GM12878 (cell line): ENCODE measurements around the gene INO80D. TPM values are rescaled to one million over a fixed set of nuclear protein-coding genes. Genes with fewer than 3 reads are reported as not detected.
"Not testable (repeated sequence)": the region's sequence is repeated elsewhere in the genome, so short reads cannot be mapped to it uniquely, and the experiment has no call there.

ENCODE experiments used
- ATAC-seq: fragments of 200-7000 bp; cut with Tn5 transposase; 3 replicates; pipeline ENCODE4 v1.9.1; 2020; ENCODE audit warnings: mild to moderate bottlenecking, moderate library complexity
- BruUV-seq: library from RNA; stranded (reverse); fragments of 400-500 nt; replicated peaks from 2 replicates; lab custom pipeline; 2021; lab: Mats Ljungman, UMichigan
- CTCF ChIA-PET: fragments of 300-600 bp; sonication (Branson Sonifier 250); formaldehyde crosslinking; extraction: SDS; loops from one replicate; lab custom pipeline; 2021; ENCODE audit warnings: inconsistent platforms; lab: Yijun Ruan, JAX
- POLR2A ChIA-PET: fragments of 350-600 bp; formaldehyde crosslinking; extraction: SDS; loops from one replicate; lab custom pipeline; 2021; ENCODE audit warnings: inconsistent platforms; lab: Charles Lee
- RAD21 ChIA-PET: fragments of 300-600 bp; sonication (Branson Sonifier 250); formaldehyde crosslinking; loops from one replicate; lab custom pipeline; 2023; ENCODE audit warnings: antibody characterized with exemption; ENCODE audit not compliant: unreplicated experiment; lab: Charles Lee
- SMC1A ChIA-PET: fragments of 300-600 bp; sonication (Branson Sonifier 250); formaldehyde crosslinking; loops from one replicate; lab custom pipeline; 2023; ENCODE audit not compliant: unreplicated experiment, uncharacterized antibody; lab: Charles Lee
- DNase-seq: peaks from one replicate; pipeline ENCODE4 v3.0.0-alpha.2; 2011; ENCODE audit warnings: low read depth, low spot score
- FAIRE-seq: peaks from 3 replicates; lab custom pipeline; 2011; peaks lifted over from hg19 to GRCh38; lab: Jason Lieb, UNC
- H2AFZ ChIP-seq: 2 replicates; pipeline ENCODE4 v1.6.0; 2011; ENCODE audit warnings: low read depth, low read length, control low read depth; ENCODE audit not compliant: control insufficient read depth
- H3K27ac ChIP-seq: 2 replicates; pipeline ENCODE4 v1.5.1; 2011; ENCODE audit warnings: control low read depth; ENCODE audit not compliant: control insufficient read depth, insufficient read depth
- H3K27me3 ChIP-seq, 2 experiments: replicated peaks in 1 of 2; 2 replicates each; pipeline versions ENCODE4 v1.6.0 to v1.6.1; 2011; ENCODE audit warnings: low read length in 1 of 2; ENCODE audit not compliant: control insufficient read depth in 2 of 2, insufficient read depth in 2 of 2
- H3K36me3 ChIP-seq, 2 experiments: 2 replicates each; pipeline ENCODE4 v1.5.1; 2011; ENCODE audit warnings: low read length in 1 of 2; ENCODE audit not compliant: control insufficient read depth in 2 of 2, insufficient read depth in 2 of 2
- H3K4me1 ChIP-seq: 2 replicates; pipeline ENCODE4 v1.6.1; 2011; ENCODE audit warnings: mild to moderate bottlenecking, low read length, moderate library complexity, mixed read lengths; ENCODE audit not compliant: control insufficient read depth, insufficient read depth
- H3K4me2 ChIP-seq: 2 replicates; pipeline ENCODE4 v1.6.0; 2011; ENCODE audit warnings: control low read depth; ENCODE audit not compliant: control insufficient read depth, insufficient read depth
- H3K4me3 ChIP-seq: fragments of 200-600 bp; sonication (generic); 2 replicates; pipeline ENCODE4 v1.5.1; 2016
- H3K79me2 ChIP-seq: 2 replicates; pipeline ENCODE4 v1.6.0; 2011; ENCODE audit warnings: low read length; ENCODE audit not compliant: control insufficient read depth, insufficient read depth
- H3K9ac ChIP-seq: 2 replicates; pipeline ENCODE4 v1.8.0; 2011; ENCODE audit warnings: low read length, control low read depth, mixed read lengths; ENCODE audit not compliant: control insufficient read depth, insufficient read depth
- H3K9me3 ChIP-seq: replicated peaks from 3 replicates; pipeline ENCODE4 v1.5.1; 2011; ENCODE audit warnings: mild to moderate bottlenecking, low read length; ENCODE audit not compliant: control insufficient read depth, insufficient read depth
- H4K20me1 ChIP-seq: 2 replicates; pipeline ENCODE4 v1.6.0; 2011; ENCODE audit not compliant: control insufficient read depth, insufficient read depth
- PAX8 ChIP-seq: fragments of 450-650 bp; IDR thresholded peaks from 2 replicates; pipeline ENCODE4 v1.6.1; 2017; ENCODE audit warnings: mild to moderate bottlenecking, moderate library complexity
- POLR2AphosphoS5 ChIP-seq: IDR thresholded peaks from 2 replicates; pipeline ENCODE4 v1.6.1; 2011; ENCODE audit warnings: mild to moderate bottlenecking, low read length, inconsistent platforms
- SPI1 ChIP-seq: IDR thresholded peaks from 2 replicates; pipeline ENCODE4 v1.6.1; 2011; ENCODE audit warnings: low read depth, mild to moderate bottlenecking, low read length, moderate library complexity, borderline replicate concordance; ENCODE audit not compliant: insufficient read depth
- SRF ChIP-seq, 2 experiments: IDR thresholded peaks; 2 replicates each; pipeline ENCODE4 v1.6.1; 2011; ENCODE audit warnings: low read depth in 2 of 2, low read length in 2 of 2, mild to moderate bottlenecking in 1 of 2, moderate library complexity in 1 of 2
- ZNF384 ChIP-seq: IDR thresholded peaks from 2 replicates; pipeline ENCODE4 v1.6.1; 2012; ENCODE audit warnings: low read depth, mild to moderate bottlenecking, low read length, improper control_type of control experiment, borderline replicate concordance
- ZNF687 ChIP-seq: fragments of 450-650 bp; IDR thresholded peaks from 2 replicates; pipeline ENCODE4 v1.6.1; 2017; ENCODE audit warnings: mild to moderate bottlenecking, moderate library complexity
- WGBS: methylation state at CpG from one replicate; pipeline ENCODE4 v1.1.6; 2016; ENCODE audit warnings: low lambda C conversion rate; ENCODE audit not compliant: insufficient replicate concordance, insufficient coverage; ENCODE audit errors: missing lambda C conversion rate; 5-methylcytosine and 5-hydroxymethylcytosine counted together
- in situ Hi-C: fragments of 300-500 bp; cut with MboI; formaldehyde crosslinking; loops from 9 replicates; pipeline ENCODE4 v1.14.3; 2018; ENCODE audit warnings: mixed read lengths
- intact Hi-C: fragments of 100-400 bp; cut with micrococcal nuclease; formaldehyde crosslinking; loops from one replicate; pipeline ENCODE4 v1.14.2; 2022; ENCODE audit not compliant: unreplicated experiment
- polyA plus RNA-seq, 11 experiments: library from polyadenylated mRNA; depleted of rRNA in 4 of 11; unstranded in 6 of 11; stranded (reverse) in 5 of 11; fragments of >200 nt; fragmentation: Nextera tagmentation in 4 of 11; fragmentation: Illumina TruSeq in 1 of 11; extraction: Ambion mirVana in 4 of 11; extraction: Trizol in 1 of 11; gene quantifications; 1 replicate in 1 of 11; 2 replicates in 10 of 11; pipeline versions ENCODE4 v1.2.1 to v1.2.3, GENCODE V29; 2011 to 2016; ENCODE audit warnings: inconsistent platforms in 2 of 11, missing spikeins in 2 of 11, low read depth in 1 of 11
- total RNA-seq, 4 experiments: library from RNA; depleted of rRNA in 3 of 4; stranded (reverse); fragments of >200 nt in 3 of 4; fragmentation: Illumina TruSeq in 1 of 4; extraction: Trizol in 1 of 4; gene quantifications; 2 replicates each; pipeline versions ENCODE4 v1.2.1 to v1.2.3, GENCODE V29; 2013 to 2021

The INO80D gene
- total and polyA plus RNA-seq, 10 of the 15 experiments (the other 5 are each of a cell fraction or from before 2014, with no cell fraction given), result 0.73 to 16.3 (median 4.7) TPM

DNA sequence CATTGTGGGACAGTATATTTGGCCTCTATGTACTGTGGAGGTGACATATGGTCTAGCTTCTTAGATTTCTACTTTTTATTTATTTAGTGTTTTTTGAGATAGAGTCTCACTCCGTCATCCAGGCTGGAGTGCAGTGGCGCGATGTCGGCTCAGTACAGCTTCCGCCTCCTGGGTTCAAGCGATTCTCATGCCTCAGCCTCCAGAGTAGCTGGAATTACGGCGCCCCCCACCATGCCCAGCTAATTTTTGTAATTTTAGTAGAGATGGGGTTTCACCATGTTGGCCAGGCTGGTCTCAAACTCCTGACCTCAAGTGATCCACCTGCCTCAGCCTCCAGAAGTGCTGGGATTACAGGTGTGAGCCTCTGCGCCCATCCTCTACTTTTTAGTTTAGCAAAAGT is 99.6 kb downstream of the INO80D start:
- intact Hi-C loops, H3K36me3 ChIP-seq, H3K9me3 ChIP-seq, H2AFZ ChIP-seq, BruUV-seq, H3K4me3 ChIP-seq, DNase-seq, ATAC-seq, H3K4me1 ChIP-seq, in situ Hi-C loops, H4K20me1 ChIP-seq, FAIRE-seq, H3K4me2 ChIP-seq, H3K9ac ChIP-seq, H3K27me3 ChIP-seq, H3K79me2 ChIP-seq, H3K27ac ChIP-seq: not testable (repeated sequence)
- 96% methylated on average over 9 of the region's 9 CpGs for WGBS
- ChIA-PET POLR2A (interaction anchor here (1.0 kb wide), 1 partner anchor 97 kb away, joined by 3 read pairs; no protein-coding TSS in a partner anchor), SMC1A (interaction anchor here (0.6 to 2.4 kb wide), 3 partner anchors 11 to 110 kb away, joined by 3 to 7 read pairs (median 3); no protein-coding TSS in a partner anchor), CTCF (interaction anchor here (1.0 to 2.1 kb wide), 3 partner anchors 12 to 38 kb away, joined by 3 to 5 read pairs (median 5); no protein-coding TSS in a partner anchor), RAD21 (interaction anchor here (1.0 kb wide), 1 partner anchor 17 kb away, joined by 7 read pairs; no protein-coding TSS in a partner anchor)

- peak overlapping the region; percentile 63 for H3K27ac ChIP-seq
- ChIA-PET CTCF (interaction anchor here (0.6 to 1.8 kb wide), 3 partner anchors 11 to 99 kb away, joined by 3 to 8 read pairs (median 6); no protein-coding TSS in a partner anchor), POLR2A (interaction anchor here (0.6 to 2.0 kb wide), 7 partner anchors 9 to 24 kb away, joined by 3 to 7 read pairs (median 3); no protein-coding TSS in a partner anchor), SMC1A (interaction anchor here (0.7 to 2.4 kb wide), 6 partner anchors 10 to 1686 kb away, joined by 3 to 8 read pairs (median 5); no protein-coding TSS in a partner anchor), RAD21 (interaction anchor here (0.5 to 2.6 kb wide), 11 partner anchors 9 to 339 kb away, joined by 3 to 13 read pairs (median 4); no protein-coding TSS in a partner anchor)
- intact Hi-C loops (no loop called here), in situ Hi-C loops (no loop called here)
- no peaks in the 10 kb centered on the region for H4K20me1 ChIP-seq
- WGBS, result 7% methylated on average over 6 of the region's 6 CpGs
- BruUV-seq, result no TSS peak
- H2AFZ ChIP-seq, result peak overlapping the region; percentile 78
- H3K9me3 ChIP-seq, result no peaks in the 10 kb centered on the region
- peak; percentile 48 for DNase-seq
- H3K9ac ChIP-seq, result peak overlapping the region; percentile 20; the same call in 1 of the 2 replicates
- TF ChIP-seq POLR2AphosphoS5 (peak; percentile 27; the same call in 1 of the 2 replicates), ZNF687 (no peak), SPI1 (0 out of 2 replicates have a peak, but pooled peaks have one; percentile 2), SRF (IDR thresholded peaks at IDR 0.05; ENCODE audit: low read depth in 2 of 2, low read length in 2 of 2) (no peak), PAX8 (no peak), ZNF384 (peak; percentile 56; the same call in 1 of the 2 replicates)
- H3K27me3 ChIP-seq, result no peaks in the 10 kb centered on the region
- peak; percentile 92 for FAIRE-seq
- peak overlapping the region; percentile 20; the same call in 1 of the 2 replicates for H3K4me3 ChIP-seq
- no peaks in the 10 kb centered on the region for H3K36me3 ChIP-seq
- H3K79me2 ChIP-seq, result no peaks in the 10 kb centered on the region
- peaks cover 4% of the 10 kb centered on the region; the same call in 1 of the 2 replicates for H3K4me1 ChIP-seq
- peak overlapping the region; percentile 74 for H3K4me2 ChIP-seq
- peak; percentile 91 for ATAC-seq
Observed at GRCh38 chr2:205984381-205984780, 101.6 kb downstream of the INO80D start.
